Stimulated activated CD8-positive, alpha-beta memory T cell treated with anti-CD3 and anti-CD28 coated beads, Interleukin-4, amount 100 ng/mL, for 24 hours (primary cell): Measurements from ENCODE around the gene IFRD1.

Experiments used
- DNase-seq: peaks from one replicate; pipeline ENCODE4 v3.0.0-alpha.2; 2020; ENCODE audit warnings: low read depth

Gene IFRD1

GRCh38 chr7:112487457-112488263 is 37.4 kb downstream of the IFRD1 start:
- no peak for DNase-seq

- DNase-seq = no peak
Measured at GRCh38 chr7:112488264-112488552, 37.9 kb downstream of the IFRD1 start.

- no peak for DNase-seq
Measured at GRCh38 chr7:112492186-112492585, 41.9 kb downstream of the IFRD1 start.

GRCh38 chr7:112494656-112495055 is 44.4 kb downstream of the IFRD1 start:
- DNase-seq = no peak

- DNase-seq = no peak
Measured at GRCh38 chr7:112495156-112495788, 45.0 kb downstream of the IFRD1 start.

- DNase-seq = peak; percentile 11
Measured at GRCh38 chr7:112495810-112496462, 45.7 kb downstream of the IFRD1 start.

- DNase-seq = no peak
Measured at GRCh38 chr7:112497481-112497880, 47.2 kb downstream of the IFRD1 start.

- DNase-seq = no peak
Measured at GRCh38 chr7:112500619-112501018, 50.4 kb downstream of the IFRD1 start.

GRCh38 chr7:112501801-112502503 is 51.7 kb downstream of the IFRD1 start:
- no peak for DNase-seq

- no peak for DNase-seq
Measured at GRCh38 chr7:112502700-112503099, 52.4 kb downstream of the IFRD1 start.

- no peak for DNase-seq
Measured at GRCh38 chr7:112503361-112503972, 53.2 kb downstream of the IFRD1 start.

GRCh38 chr7:112504093-112504695 is 53.9 kb downstream of the IFRD1 start:
- no peak for DNase-seq

GRCh38 chr7:112505495-112505894 is 55.2 kb downstream of the IFRD1 start:
- no peak for DNase-seq

GRCh38 chr7:112508404-112508803 is 58.1 kb downstream of the IFRD1 start:
- DNase-seq = no peak

- no peak for DNase-seq
Measured at GRCh38 chr7:112509402-112509801, 59.1 kb downstream of the IFRD1 start.

- DNase-seq = no peak
Measured at GRCh38 chr7:112510001-112510742, 59.9 kb downstream of the IFRD1 start.

- DNase-seq = no peak
Measured at GRCh38 chr7:112510743-112511110, 60.5 kb downstream of the IFRD1 start.

GRCh38 chr7:112511451-112512202 is 61.4 kb downstream of the IFRD1 start:
- DNase-seq = no peak

- DNase-seq = no peak
Measured at GRCh38 chr7:112512451-112513210, 62.4 kb downstream of the IFRD1 start.

GRCh38 chr7:112515989-112516388 is 65.7 kb downstream of the IFRD1 start:
- DNase-seq = no peak
